IPS-15b (cell line): Measurements from ENCODE around the gene CEP112.

Source experiments
- H3K27me3 ChIP-seq: one replicate; pipeline ENCODE4 v1.6.1; 2013; ENCODE audit warnings: low read length; ENCODE audit not compliant: control insufficient read depth, insufficient read depth
- H3K36me3 ChIP-seq: one replicate; pipeline ENCODE4 v1.6.1; 2013; ENCODE audit warnings: low read length; ENCODE audit not compliant: control insufficient read depth, insufficient read depth
- H3K4me1 ChIP-seq: one replicate; pipeline ENCODE4 v1.6.1; 2013; ENCODE audit warnings: mild to moderate bottlenecking, low read length; ENCODE audit not compliant: control insufficient read depth, insufficient read depth
- H3K4me3 ChIP-seq: one replicate; pipeline ENCODE4 v1.5.1; 2013; ENCODE audit warnings: low read depth, low read length
- H3K9ac ChIP-seq: one replicate; pipeline ENCODE4 v1.6.1; 2013; ENCODE audit warnings: low read depth, mild to moderate bottlenecking, low read length
- H3K9me3 ChIP-seq: one replicate; pipeline ENCODE4 v1.6.1; 2013; ENCODE audit warnings: mild to moderate bottlenecking, low read length; ENCODE audit not compliant: control insufficient read depth, insufficient read depth

The CEP112 gene

GRCh38 chr17:66000216-66000615, 191.7 kb downstream of the CEP112 start:
- H3K9ac ChIP-seq = no peak overlapping the region
- H3K27me3 ChIP-seq = no peaks in the 10 kb centered on the region
- H3K36me3 ChIP-seq = no peaks in the 10 kb centered on the region
- H3K4me1 ChIP-seq = no peaks in the 10 kb centered on the region
- no peaks in the 10 kb centered on the region for H3K9me3 ChIP-seq
- no peak overlapping the region for H3K4me3 ChIP-seq

DNA sequence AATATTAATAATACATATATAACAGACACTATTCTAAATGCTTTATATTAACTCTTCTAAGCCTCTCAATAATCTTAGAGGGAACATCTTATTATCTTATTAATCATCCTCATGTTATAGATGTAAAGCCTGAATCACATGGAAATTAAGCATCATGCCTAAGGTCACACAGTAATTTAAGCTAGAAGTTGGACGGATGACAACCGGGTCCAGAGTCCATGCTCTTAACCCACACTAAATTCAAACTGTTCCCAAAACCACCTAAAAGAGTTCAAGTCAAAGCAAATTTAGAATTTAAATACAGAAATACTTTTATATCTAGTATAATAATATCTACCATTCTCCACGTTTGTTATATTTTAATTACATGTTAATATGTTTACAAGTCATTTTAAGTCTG, 193.3 kb downstream of the CEP112 start:
- H3K9me3 ChIP-seq = no peaks in the 10 kb centered on the region
- H3K27me3 ChIP-seq = no peaks in the 10 kb centered on the region
- H3K9ac ChIP-seq = no peak overlapping the region
- H3K4me3 ChIP-seq = no peak overlapping the region
- H3K4me1 ChIP-seq = no peaks in the 10 kb centered on the region
- H3K36me3 ChIP-seq = no peaks in the 10 kb centered on the region

GRCh38 chr17:65994679-65995078, 197.3 kb downstream of the CEP112 start:
- no peaks in the 10 kb centered on the region for H3K27me3 ChIP-seq
- H3K9ac ChIP-seq = no peak overlapping the region
- no peaks in the 10 kb centered on the region for H3K4me1 ChIP-seq
- no peaks in the 10 kb centered on the region for H3K9me3 ChIP-seq
- no peaks in the 10 kb centered on the region for H3K36me3 ChIP-seq
- H3K4me3 ChIP-seq = no peak overlapping the region

DNA sequence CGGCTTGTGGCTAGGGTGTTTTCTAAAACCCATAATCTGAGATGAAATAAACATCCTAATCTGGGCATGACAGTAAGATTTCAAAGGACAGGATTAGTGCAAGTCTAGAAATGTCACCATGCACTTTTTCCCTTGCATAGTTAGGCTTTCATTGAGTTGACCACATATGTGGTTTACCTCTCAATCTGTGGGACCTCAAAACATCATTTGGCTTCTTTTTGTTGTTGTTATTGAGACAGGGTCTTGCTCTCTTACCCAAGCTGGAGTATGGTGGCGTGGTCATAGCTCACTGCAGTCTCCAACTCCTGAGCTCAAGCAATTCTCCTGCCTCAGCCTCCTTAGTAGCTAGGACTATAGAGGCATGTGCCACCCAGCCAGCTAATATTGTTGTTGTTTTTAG, 197.8 kb downstream of the CEP112 start:
- H3K36me3 ChIP-seq = no peaks in the 10 kb centered on the region
- no peaks in the 10 kb centered on the region for H3K4me1 ChIP-seq
- no peak overlapping the region for H3K9ac ChIP-seq
- H3K27me3 ChIP-seq = no peaks in the 10 kb centered on the region
- no peaks in the 10 kb centered on the region for H3K9me3 ChIP-seq
- H3K4me3 ChIP-seq = no peak overlapping the region

GRCh38 chr17:65990593-65990992, 201.3 kb downstream of the CEP112 start:
- peaks cover 4% of the 10 kb centered on the region for H3K4me1 ChIP-seq
- no peaks in the 10 kb centered on the region for H3K36me3 ChIP-seq
- no peaks in the 10 kb centered on the region for H3K9me3 ChIP-seq
- no peaks in the 10 kb centered on the region for H3K27me3 ChIP-seq
- H3K9ac ChIP-seq = no peak overlapping the region
- no peak overlapping the region for H3K4me3 ChIP-seq

DNA sequence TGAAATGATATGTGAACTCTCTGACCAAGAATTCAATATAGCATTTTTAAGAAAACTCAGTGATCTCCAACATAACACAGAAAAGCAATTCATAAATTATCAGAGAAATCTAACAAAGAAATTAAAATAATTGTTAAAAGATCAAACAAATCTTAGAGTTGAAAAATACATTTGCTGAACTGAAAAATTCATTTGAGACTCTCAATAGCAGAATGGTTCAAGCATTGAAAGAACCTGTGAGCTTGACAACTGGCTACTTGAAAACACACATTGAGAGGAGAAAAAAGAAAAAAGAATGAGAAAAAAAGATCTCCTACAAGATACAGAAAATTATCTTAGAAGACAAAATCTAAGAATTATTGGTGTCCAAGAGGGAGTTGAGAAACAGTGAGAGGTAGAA, 203.5 kb downstream of the CEP112 start:
- Histone ChIP-seq H3K4me1 (peaks cover 4% of the 10 kb centered on the region), H3K4me3 (no peak overlapping the region), H3K9me3 (no peaks in the 10 kb centered on the region), H3K9ac (no peak overlapping the region), H3K27me3 (no peaks in the 10 kb centered on the region), H3K36me3 (no peaks in the 10 kb centered on the region)

DNA sequence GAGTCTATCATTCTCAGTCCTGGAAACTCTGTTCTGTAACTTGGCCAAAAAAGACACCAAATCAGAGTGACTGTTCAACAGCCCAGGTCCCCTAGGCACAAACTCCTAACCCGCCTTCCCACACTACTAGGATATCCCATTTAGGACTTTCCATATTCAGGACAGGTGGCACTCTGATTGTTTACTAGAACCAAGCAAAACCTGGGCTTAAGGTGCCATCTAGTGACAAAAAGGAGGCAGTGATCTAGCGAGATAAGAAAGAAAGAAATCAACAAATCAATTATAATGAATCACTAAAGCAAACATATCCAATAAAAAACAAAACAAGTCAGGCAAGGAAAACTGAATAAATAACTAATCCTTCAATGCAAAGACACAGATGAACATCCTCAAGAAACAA, 203.9 kb downstream of the CEP112 start:
- Histone ChIP-seq H3K9ac (no peak overlapping the region), H3K36me3 (no peaks in the 10 kb centered on the region), H3K4me3 (no peak overlapping the region), H3K4me1 (peaks cover 4% of the 10 kb centered on the region), H3K9me3 (no peaks in the 10 kb centered on the region), H3K27me3 (no peaks in the 10 kb centered on the region)

DNA sequence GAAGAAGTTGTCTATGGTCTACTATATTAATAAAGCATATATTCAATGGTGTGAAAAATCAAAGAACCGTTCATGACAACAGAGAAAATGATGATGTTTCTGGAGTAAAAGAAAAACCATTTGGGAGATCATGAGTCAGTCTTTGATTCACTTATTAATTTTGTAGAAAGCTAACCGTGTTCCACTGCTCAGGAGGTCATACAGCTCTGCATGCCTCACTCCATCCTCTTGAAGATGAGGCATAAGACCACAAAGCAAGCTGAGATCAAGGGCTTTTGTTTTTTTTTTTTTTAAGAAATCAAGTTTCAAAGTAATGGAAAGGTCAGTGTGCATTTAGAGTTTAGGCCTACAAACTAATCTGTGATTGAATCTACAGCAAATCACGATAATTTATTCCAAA, 206.4 kb downstream of the CEP112 start:
- Histone ChIP-seq H3K27me3 (no peaks in the 10 kb centered on the region), H3K36me3 (no peaks in the 10 kb centered on the region), H3K4me1 (peaks cover 4% of the 10 kb centered on the region), H3K4me3 (no peak overlapping the region), H3K9me3 (no peaks in the 10 kb centered on the region), H3K9ac (no peak overlapping the region)

DNA sequence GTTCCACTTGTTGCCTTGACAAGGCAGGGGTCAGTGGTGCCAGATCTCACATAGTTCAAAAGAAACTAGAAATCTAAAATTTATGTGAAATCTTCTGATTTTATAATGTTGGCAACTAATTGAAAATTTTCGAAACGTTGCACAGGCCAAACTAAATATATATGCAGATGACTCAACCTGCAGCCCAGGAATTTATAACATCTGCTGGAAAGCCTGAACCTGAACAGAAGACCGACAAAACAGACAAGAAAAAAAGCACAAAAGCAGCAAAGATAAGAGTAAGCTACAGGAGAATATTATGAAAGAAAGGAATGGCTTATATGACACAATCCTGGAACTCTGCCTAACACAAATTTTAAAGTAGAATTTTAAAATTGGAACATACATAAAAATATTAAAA, 207.6 kb downstream of the CEP112 start:
- Histone ChIP-seq H3K9ac (no peak overlapping the region), H3K4me1 (peaks cover 4% of the 10 kb centered on the region), H3K9me3 (no peaks in the 10 kb centered on the region), H3K36me3 (no peaks in the 10 kb centered on the region), H3K4me3 (no peak overlapping the region), H3K27me3 (no peaks in the 10 kb centered on the region)

- Histone ChIP-seq H3K9ac (no peak overlapping the region), H3K27me3 (no peaks in the 10 kb centered on the region), H3K4me1 (no peaks in the 10 kb centered on the region), H3K36me3 (no peaks in the 10 kb centered on the region), H3K9me3 (no peaks in the 10 kb centered on the region), H3K4me3 (no peak overlapping the region)
These were observed 213.1 kb downstream of the CEP112 start for GRCh38 chr17:65978871-65979270.

- no peaks in the 10 kb centered on the region for H3K27me3 ChIP-seq
These were observed 214.9 kb downstream of the CEP112 start for GRCh38 chr17:65977041-65977440.

GRCh38 chr17:65975878-65976277, 216.1 kb downstream of the CEP112 start:
- H3K9ac ChIP-seq = no peak overlapping the region
- no peaks in the 10 kb centered on the region for H3K36me3 ChIP-seq
- H3K4me3 ChIP-seq = no peak overlapping the region
- H3K9me3 ChIP-seq = no peaks in the 10 kb centered on the region
- H3K27me3 ChIP-seq = no peaks in the 10 kb centered on the region
- no peaks in the 10 kb centered on the region for H3K4me1 ChIP-seq

More at GRCh38 chr17:65977041-65977440, 214.9 kb downstream of the CEP112 start:
- Histone ChIP-seq H3K9me3 (no peaks in the 10 kb centered on the region), H3K36me3 (no peaks in the 10 kb centered on the region), H3K4me1 (no peaks in the 10 kb centered on the region), H3K9ac (no peak overlapping the region), H3K4me3 (no peak overlapping the region)

GRCh38 chr17:65973237-65973636, 218.7 kb downstream of the CEP112 start:
- Histone ChIP-seq H3K36me3 (no peaks in the 10 kb centered on the region), H3K4me1 (no peaks in the 10 kb centered on the region), H3K4me3 (no peak overlapping the region), H3K27me3 (no peaks in the 10 kb centered on the region), H3K9me3 (no peaks in the 10 kb centered on the region), H3K9ac (no peak overlapping the region)
